ENCODE results near the gene MS4A4A. TPM values are rescaled to one million over a fixed set of nuclear protein-coding genes. Genes with fewer than 3 reads are reported as not detected.
"Not testable (repeated sequence)": the region's sequence is repeated elsewhere in the genome, so short reads cannot be mapped to it uniquely, and the experiment has no call there.

Gene MS4A4A
- polyA plus RNA-seq, 1 donor = 11.9 TPM

DNA sequence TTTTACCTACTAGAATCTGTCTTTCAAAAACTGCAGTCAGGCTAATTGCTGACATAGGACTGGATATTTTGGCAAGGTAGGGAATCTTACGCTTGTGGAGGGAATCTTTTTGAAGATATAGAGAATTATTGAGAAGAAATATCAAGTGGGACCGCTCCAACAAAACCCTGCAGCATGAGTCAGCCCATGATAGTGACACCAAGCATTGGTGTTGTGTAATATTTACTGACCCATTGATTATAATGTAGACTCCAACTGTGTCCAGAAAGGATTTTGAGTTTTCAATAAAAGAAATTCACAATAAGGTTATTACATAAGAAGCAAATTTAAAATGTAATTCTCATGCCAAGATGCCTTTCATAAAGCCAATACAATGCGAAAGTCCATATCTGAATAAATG lies 20.7 kb downstream of the MS4A4A start:
- no peak for DNase-seq
- Histone ChIP-seq H3K9me3 (ENCODE audit: control insufficient read depth, low read depth, low read length) (no peaks in the 10 kb centered on the region), H3K27me3 (ENCODE audit: control insufficient read depth, insufficient read depth, low read length) (no peaks in the 10 kb centered on the region), H3K36me3 (ENCODE audit: control insufficient read depth, insufficient read depth, low read length) (no peaks in the 10 kb centered on the region), H3K4me1 (ENCODE audit: control insufficient read depth, insufficient read depth, low read length) (no peaks in the 10 kb centered on the region), H3K4me3 (ENCODE audit: low read length) (no peak overlapping the region), H3K27ac (ENCODE audit: low read length) (no peak overlapping the region)
- 100% methylated on average over 1 of the region's 3 CpGs for WGBS (ENCODE audit: insufficient coverage, low lambda C conversion rate)

DNA sequence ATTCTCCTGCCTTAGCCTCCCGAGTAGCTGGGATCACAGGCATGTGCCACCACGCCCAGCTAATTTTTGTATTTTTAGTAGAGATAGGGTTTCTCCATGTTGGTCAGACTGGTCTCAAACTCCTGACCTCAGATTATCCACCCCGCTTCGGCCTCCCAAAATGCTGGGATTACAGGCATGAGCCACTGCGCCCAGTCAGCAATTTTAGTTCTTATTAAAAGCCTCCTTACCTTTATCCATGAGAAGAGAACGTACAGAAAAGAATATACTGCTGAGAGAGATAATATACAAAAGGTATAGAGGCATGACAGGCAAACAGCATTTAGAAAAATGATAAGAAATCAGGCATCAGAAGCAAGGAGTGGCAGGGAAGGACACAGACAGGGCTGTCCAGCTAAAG lies 21.4 kb downstream of the MS4A4A start:
- H3K27me3 ChIP-seq (ENCODE audit: control insufficient read depth, insufficient read depth, low read length); DNase-seq; H3K4me1 ChIP-seq (ENCODE audit: control insufficient read depth, insufficient read depth, low read length); H3K9me3 ChIP-seq (ENCODE audit: control insufficient read depth, low read depth, low read length); H3K27ac ChIP-seq (ENCODE audit: low read length); H3K36me3 ChIP-seq (ENCODE audit: control insufficient read depth, insufficient read depth, low read length); H3K4me3 ChIP-seq (ENCODE audit: low read length): not testable (repeated sequence)
- WGBS (ENCODE audit: insufficient coverage, low lambda C conversion rate) = no CpG with 5 or more reads among the region's 6 CpGs

DNA sequence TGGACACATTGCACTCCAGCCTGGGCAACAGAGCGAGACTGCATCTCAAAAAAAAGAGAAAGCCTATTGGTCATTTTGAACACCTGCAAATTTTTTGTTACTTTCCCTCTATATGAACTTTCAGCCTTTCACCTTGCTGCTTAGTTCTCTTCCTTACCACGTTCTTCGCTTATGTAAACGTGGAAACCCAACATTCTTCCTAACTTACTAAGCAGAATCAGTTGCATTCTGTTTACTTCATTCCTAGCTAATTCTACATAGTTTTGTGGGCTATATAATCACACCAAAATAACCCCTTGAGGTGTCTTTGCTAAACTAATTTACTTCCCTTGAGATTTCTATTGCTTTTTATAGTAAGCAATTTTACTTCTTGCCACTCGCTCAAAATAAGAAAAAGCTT lies 23.2 kb downstream of the MS4A4A start:
- Histone ChIP-seq H3K27me3 (ENCODE audit: control insufficient read depth, insufficient read depth, low read length) (no peaks in the 10 kb centered on the region), H3K4me1 (ENCODE audit: control insufficient read depth, insufficient read depth, low read length) (no peaks in the 10 kb centered on the region), H3K27ac (ENCODE audit: low read length) (no peak overlapping the region), H3K4me3 (ENCODE audit: low read length) (no peak overlapping the region), H3K36me3 (ENCODE audit: control insufficient read depth, insufficient read depth, low read length) (no peaks in the 10 kb centered on the region), H3K9me3 (ENCODE audit: control insufficient read depth, low read depth, low read length) (no peaks in the 10 kb centered on the region)
- DNase-seq = no peak
- 75% methylated on average over 5 of the region's 5 CpGs for WGBS (ENCODE audit: insufficient coverage, low lambda C conversion rate)

DNA sequence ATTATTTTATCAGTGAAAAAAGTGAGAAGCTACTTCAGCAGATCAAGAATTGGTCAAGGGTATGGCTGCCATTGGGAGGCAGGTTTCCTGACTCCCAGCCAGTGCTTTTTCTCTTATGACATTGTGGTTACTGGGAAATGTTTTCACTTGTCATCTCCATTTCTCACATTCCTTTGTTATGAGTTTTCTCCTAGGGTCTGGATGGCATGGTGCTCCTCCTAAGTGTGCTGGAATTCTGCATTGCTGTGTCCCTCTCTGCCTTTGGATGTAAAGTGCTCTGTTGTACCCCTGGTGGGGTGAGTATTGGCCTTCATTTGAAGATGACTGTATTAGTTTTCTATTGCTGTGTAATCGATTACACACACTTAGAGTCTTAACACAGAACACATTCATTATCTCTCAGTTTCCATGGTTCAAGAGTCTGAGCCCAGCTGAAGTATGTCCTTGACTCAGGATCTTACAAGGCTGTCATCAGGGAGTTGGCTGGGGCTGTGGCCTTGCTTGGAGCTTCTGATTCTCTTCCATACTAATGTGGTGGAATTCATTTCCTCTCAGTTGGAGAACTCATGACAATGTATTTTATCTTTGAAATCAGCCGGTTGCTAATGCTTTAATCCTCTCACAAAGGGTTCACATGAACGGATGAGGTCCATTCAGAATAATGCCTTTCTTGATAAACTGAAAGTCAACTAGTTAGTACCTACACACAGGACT lies 25.6 kb downstream of the MS4A4A start:
- no peak overlapping the region for H3K4me3 ChIP-seq (ENCODE audit: low read length)
- H3K36me3 ChIP-seq (ENCODE audit: control insufficient read depth, insufficient read depth, low read length) = no peaks in the 10 kb centered on the region
- H3K4me1 ChIP-seq (ENCODE audit: control insufficient read depth, insufficient read depth, low read length) = no peaks in the 10 kb centered on the region
- H3K9me3 ChIP-seq (ENCODE audit: control insufficient read depth, low read depth, low read length) = no peaks in the 10 kb centered on the region
- no peaks in the 10 kb centered on the region for H3K27me3 ChIP-seq (ENCODE audit: control insufficient read depth, insufficient read depth, low read length)
- H3K27ac ChIP-seq (ENCODE audit: low read length) = no peak overlapping the region
- no CpG with 5 or more reads among the region's 3 CpGs for WGBS (ENCODE audit: insufficient coverage, low lambda C conversion rate)
- DNase-seq = no peak

DNA sequence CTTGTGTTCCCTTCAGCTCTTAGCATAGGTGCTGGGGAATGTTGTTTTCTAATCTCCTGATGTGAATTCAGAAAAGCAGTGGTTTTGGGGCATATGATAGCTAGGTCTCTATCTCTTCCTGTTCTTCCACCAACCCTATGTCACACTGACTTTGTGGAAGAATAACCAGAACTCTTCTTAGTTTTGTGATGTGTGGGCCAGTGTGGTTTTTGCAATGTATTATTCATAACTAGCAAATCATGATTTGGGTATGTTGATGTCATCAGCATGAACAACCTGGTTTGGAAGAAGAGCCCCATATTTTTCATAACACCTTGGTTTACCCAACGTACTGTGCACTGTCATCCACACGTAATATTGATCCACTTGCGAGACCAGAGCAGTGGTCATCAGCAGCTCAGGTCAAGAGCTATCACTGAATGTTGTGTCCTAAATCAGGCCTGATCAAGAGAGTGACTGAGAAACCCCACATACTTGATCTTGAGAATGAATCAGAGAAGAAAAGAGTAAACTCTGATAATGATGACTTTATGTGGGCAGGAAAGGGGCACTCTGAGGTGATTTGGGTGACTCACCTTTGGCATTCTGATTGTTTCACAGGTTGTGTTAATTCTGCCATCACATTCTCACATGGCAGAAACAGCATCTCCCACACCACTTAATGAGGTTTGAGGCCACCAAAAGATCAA lies 27.2 kb downstream of the MS4A4A start:
- Histone ChIP-seq H3K4me3 (ENCODE audit: low read length) (no peak overlapping the region), H3K27ac (ENCODE audit: low read length) (no peak overlapping the region), H3K27me3 (ENCODE audit: control insufficient read depth, insufficient read depth, low read length) (no peaks in the 10 kb centered on the region), H3K4me1 (ENCODE audit: control insufficient read depth, insufficient read depth, low read length) (no peaks in the 10 kb centered on the region), H3K9me3 (ENCODE audit: control insufficient read depth, low read depth, low read length) (no peaks in the 10 kb centered on the region), H3K36me3 (ENCODE audit: control insufficient read depth, insufficient read depth, low read length) (no peaks in the 10 kb centered on the region)
- no CpG with 5 or more reads among the region's 3 CpGs for WGBS (ENCODE audit: insufficient coverage, low lambda C conversion rate)
- no peak for DNase-seq

DNA sequence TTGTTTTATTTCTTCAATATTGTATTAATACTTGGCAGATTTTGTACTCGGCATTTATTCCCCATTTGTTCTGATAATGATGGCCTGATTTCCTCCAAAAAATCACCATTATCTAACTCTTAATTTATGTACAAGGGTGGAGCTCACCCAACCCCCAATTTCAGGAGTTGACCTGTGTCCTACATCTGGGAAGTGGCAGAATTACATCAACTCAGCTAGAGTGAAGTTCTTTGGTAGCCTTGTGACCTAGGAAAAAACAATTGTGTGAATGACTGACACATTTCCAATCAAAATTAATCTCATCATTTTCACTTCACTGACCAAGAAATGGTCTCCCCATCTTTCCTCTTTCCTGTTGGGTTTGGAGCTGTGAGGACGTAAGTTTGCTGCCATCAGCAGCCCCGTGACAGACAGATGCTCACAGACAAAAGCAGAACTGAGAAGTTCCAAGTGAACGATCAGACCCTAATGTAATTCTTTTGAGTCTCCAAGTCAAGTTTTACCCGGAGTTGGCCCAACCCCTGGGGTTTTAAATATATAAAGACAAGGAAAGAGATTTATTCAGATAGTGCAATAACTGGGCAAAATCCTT lies 30.0 kb downstream of the MS4A4A start:
- no peaks in the 10 kb centered on the region for H3K36me3 ChIP-seq (ENCODE audit: control insufficient read depth, insufficient read depth, low read length)
- 100% methylated on average over 1 of the region's 5 CpGs for WGBS (ENCODE audit: insufficient coverage, low lambda C conversion rate)
- H3K9me3 ChIP-seq (ENCODE audit: control insufficient read depth, low read depth, low read length) = no peaks in the 10 kb centered on the region
- H3K27me3 ChIP-seq (ENCODE audit: control insufficient read depth, insufficient read depth, low read length) = no peaks in the 10 kb centered on the region
- no peak overlapping the region for H3K27ac ChIP-seq (ENCODE audit: low read length)
- no peak overlapping the region for H3K4me3 ChIP-seq (ENCODE audit: low read length)
- peak in 1 of 2 donors; percentile 6 for DNase-seq
- H3K4me1 ChIP-seq (ENCODE audit: control insufficient read depth, insufficient read depth, low read length) = no peaks in the 10 kb centered on the region

DNA sequence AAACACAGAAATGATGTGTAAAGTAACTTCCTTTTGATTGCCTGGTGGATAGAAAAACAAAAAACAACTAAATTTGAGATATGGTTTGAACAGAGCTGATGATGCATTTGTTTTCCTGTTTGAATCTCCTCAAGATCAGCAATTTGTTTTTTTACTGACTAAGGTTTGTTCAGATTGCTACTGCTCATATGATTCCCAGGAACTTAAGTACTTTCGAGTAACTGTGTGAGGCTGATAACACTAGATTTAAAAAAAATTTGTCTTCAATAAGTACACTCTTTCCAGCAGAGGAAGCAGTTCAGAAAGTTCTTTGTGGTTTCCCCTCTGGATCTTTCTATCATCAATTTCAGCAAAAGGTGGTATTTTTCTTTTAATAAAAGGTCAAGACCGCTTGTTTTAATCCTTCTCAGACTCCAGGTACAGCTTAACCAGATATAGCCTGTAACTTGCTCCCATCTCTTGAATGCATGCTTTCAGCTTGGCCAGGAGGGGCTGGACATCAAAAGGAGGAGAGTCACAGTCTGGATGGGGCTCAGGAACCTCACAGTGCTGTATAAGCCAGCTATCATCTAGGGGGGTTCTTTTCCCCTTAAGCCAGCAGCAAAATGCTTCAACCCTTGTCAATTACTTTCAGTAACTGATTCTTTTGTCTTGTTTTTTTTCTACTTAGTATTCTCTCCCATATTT lies 34.3 kb downstream of the MS4A4A start:
- DNase-seq = no peak
- Histone ChIP-seq H3K27ac (ENCODE audit: low read length) (no peak overlapping the region), H3K4me1 (ENCODE audit: control insufficient read depth, insufficient read depth, low read length) (no peaks in the 10 kb centered on the region), H3K4me3 (ENCODE audit: low read length) (no peak overlapping the region), H3K27me3 (ENCODE audit: control insufficient read depth, insufficient read depth, low read length) (no peaks in the 10 kb centered on the region), H3K36me3 (ENCODE audit: control insufficient read depth, insufficient read depth, low read length) (no peaks in the 10 kb centered on the region), H3K9me3 (ENCODE audit: control insufficient read depth, low read depth, low read length) (no peaks in the 10 kb centered on the region)
- WGBS (ENCODE audit: insufficient coverage, low lambda C conversion rate) = no CpG with 5 or more reads among the region's 2 CpGs

DNA sequence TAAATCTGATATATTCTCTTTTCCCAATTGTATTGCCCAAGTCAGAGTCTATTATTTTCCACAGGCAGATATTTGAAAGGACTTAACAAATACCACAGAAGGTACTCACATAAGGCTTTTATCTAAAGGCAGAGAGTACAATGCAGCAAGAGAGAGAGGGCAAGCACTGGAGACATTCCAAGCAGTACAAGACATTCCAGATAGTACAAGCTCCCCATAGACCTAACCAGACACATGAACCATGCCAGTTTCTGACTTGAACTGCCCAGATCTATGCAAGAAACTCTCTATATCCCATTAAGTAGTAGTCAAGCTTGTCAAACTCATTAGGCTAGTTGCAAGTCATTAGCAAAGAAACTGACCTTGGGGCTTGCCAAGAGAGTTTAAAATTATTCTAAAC lies 35.4 kb downstream of the MS4A4A start:
- no peaks in the 10 kb centered on the region for H3K4me1 ChIP-seq (ENCODE audit: control insufficient read depth, insufficient read depth, low read length)
- no peaks in the 10 kb centered on the region for H3K36me3 ChIP-seq (ENCODE audit: control insufficient read depth, insufficient read depth, low read length)
- H3K27me3 ChIP-seq (ENCODE audit: control insufficient read depth, insufficient read depth, low read length) = no peaks in the 10 kb centered on the region
- no peaks in the 10 kb centered on the region for H3K9me3 ChIP-seq (ENCODE audit: control insufficient read depth, low read depth, low read length)
- no peak for DNase-seq
- H3K4me3 ChIP-seq (ENCODE audit: low read length) = no peak overlapping the region
- H3K27ac ChIP-seq (ENCODE audit: low read length) = no peak overlapping the region

DNA sequence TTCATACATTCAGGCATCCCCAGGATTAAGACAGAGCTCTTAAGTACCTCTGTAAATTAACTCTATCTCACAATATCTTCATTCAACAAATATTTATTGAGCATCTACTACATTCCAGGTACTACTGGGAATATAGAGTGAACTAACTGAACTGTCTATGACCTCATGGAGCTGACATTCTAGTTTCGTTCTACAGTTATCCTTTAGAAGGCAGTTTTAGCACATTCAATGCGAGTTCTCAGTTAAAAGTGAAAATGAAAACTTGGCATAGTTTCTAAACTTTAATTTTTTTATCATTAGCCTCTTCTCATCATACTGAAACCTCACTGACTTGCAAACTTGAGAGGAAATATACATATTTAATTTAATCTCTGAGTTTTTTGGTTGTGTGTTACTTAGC lies 35.9 kb downstream of the MS4A4A start:
- 67% methylated on average over 1 of the region's 2 CpGs for WGBS (ENCODE audit: insufficient coverage, low lambda C conversion rate)
- Histone ChIP-seq H3K27me3 (ENCODE audit: control insufficient read depth, insufficient read depth, low read length) (no peaks in the 10 kb centered on the region), H3K27ac (ENCODE audit: low read length) (no peak overlapping the region), H3K4me3 (ENCODE audit: low read length) (no peak overlapping the region), H3K9me3 (ENCODE audit: control insufficient read depth, low read depth, low read length) (no peaks in the 10 kb centered on the region), H3K4me1 (ENCODE audit: control insufficient read depth, insufficient read depth, low read length) (no peaks in the 10 kb centered on the region), H3K36me3 (ENCODE audit: control insufficient read depth, insufficient read depth, low read length) (no peaks in the 10 kb centered on the region)
- DNase-seq = no peak

DNA sequence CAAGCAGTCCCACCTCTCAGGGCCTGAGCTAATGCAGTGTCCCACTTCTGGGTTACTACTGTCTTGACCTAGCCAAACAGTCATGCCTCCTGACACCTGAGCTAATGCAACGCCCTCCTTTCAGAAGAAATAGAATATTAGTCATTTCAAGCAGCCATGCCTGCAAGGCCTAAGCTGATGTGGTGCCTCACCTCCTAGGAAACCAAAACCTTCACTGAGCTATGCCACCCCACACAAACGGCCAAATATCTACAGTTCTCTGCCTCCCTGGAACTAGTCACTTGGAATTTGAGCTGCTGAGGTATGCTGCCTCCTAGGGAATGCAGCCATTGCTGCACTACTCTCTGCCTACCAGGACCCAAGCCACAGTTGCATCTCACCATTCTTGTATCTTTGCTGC lies 38.3 kb downstream of the MS4A4A start:
- H3K4me3 ChIP-seq (ENCODE audit: low read length) = no peak overlapping the region
- no peak overlapping the region for H3K27ac ChIP-seq (ENCODE audit: low read length)
- no peaks in the 10 kb centered on the region for H3K4me1 ChIP-seq (ENCODE audit: control insufficient read depth, insufficient read depth, low read length)
- no peak for DNase-seq
- no peaks in the 10 kb centered on the region for H3K9me3 ChIP-seq (ENCODE audit: control insufficient read depth, low read depth, low read length)
- no peaks in the 10 kb centered on the region for H3K27me3 ChIP-seq (ENCODE audit: control insufficient read depth, insufficient read depth, low read length)
- H3K36me3 ChIP-seq (ENCODE audit: control insufficient read depth, insufficient read depth, low read length) = no peaks in the 10 kb centered on the region
- WGBS (ENCODE audit: insufficient coverage, low lambda C conversion rate) = no CpG with 5 or more reads among the region's 2 CpGs
